ENCODE measurements around the gene ZMYND11.

Gene ZMYND11

GRCh38 chr10:271201-271600 is 135.9 kb downstream of the ZMYND11 start:
- no peak overlapping the region for H3K4me3 ChIP-seq (ENCODE audit: control insufficient read depth, low read depth, low read length)
- TF ChIP-seq, protein P1, sequence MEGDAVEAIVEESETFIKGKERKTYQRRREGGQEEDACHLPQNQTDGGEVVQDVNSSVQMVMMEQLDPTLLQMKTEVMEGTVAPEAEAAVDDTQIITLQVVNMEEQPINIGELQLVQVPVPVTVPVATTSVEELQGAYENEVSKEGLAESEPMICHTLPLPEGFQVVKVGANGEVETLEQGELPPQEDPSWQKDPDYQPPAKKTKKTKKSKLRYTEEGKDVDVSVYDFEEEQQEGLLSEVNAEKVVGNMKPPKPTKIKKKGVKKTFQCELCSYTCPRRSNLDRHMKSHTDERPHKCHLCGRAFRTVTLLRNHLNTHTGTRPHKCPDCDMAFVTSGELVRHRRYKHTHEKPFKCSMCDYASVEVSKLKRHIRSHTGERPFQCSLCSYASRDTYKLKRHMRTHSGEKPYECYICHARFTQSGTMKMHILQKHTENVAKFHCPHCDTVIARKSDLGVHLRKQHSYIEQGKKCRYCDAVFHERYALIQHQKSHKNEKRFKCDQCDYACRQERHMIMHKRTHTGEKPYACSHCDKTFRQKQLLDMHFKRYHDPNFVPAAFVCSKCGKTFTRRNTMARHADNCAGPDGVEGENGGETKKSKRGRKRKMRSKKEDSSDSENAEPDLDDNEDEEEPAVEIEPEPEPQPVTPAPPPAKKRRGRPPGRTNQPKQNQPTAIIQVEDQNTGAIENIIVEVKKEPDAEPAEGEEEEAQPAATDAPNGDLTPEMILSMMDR (IDR thresholded peaks at IDR 0.05; ENCODE audit: control insufficient read depth, insufficient read depth, low read depth, low read length, missing control alignments) = no peak
- DNase-seq (ENCODE audit: low read depth) = no peak

GRCh38 chr10:271722-272121 is 136.5 kb downstream of the ZMYND11 start:
- TF ChIP-seq, protein P1 (IDR thresholded peaks at IDR 0.05; ENCODE audit: control insufficient read depth, insufficient read depth, low read depth, low read length, missing control alignments) = no peak
- DNase-seq (ENCODE audit: low read depth) = no peak
- no peak overlapping the region for H3K4me3 ChIP-seq (ENCODE audit: control insufficient read depth, low read depth, low read length)

- H3K4me3 ChIP-seq (ENCODE audit: control insufficient read depth, low read depth, low read length) = no peak overlapping the region
- DNase-seq (ENCODE audit: low read depth) = no peak
- TF ChIP-seq, protein P1 (IDR thresholded peaks at IDR 0.05; ENCODE audit: control insufficient read depth, insufficient read depth, low read depth, low read length, missing control alignments) = no peak
Observed at GRCh38 chr10:273088-273487, 137.8 kb downstream of the ZMYND11 start.

DNA sequence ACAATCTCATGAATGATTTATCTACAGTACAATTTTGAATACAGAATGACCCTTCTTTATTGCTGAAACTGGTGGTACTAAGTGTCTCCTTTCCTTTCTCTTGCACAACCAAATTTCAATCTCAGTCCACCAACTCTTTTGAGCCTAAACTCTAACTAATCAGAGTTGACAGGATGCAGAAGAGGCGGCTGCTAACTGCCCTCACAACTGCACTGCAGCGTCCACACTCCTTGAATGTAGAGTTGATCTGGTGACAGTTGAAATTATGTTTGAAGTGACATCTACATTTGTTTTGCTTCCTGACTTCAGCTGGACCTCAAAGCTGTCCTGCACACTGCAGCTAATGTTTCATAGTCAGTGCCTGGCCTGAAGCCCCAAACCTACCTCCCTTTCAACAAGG is 139.6 kb downstream of the ZMYND11 start:
- no peak for DNase-seq (ENCODE audit: low read depth)
- H3K4me3 ChIP-seq (ENCODE audit: control insufficient read depth, low read depth, low read length) = no peak overlapping the region
- TF ChIP-seq, protein P1 (IDR thresholded peaks at IDR 0.05; ENCODE audit: control insufficient read depth, insufficient read depth, low read depth, low read length, missing control alignments) = no peak

DNA sequence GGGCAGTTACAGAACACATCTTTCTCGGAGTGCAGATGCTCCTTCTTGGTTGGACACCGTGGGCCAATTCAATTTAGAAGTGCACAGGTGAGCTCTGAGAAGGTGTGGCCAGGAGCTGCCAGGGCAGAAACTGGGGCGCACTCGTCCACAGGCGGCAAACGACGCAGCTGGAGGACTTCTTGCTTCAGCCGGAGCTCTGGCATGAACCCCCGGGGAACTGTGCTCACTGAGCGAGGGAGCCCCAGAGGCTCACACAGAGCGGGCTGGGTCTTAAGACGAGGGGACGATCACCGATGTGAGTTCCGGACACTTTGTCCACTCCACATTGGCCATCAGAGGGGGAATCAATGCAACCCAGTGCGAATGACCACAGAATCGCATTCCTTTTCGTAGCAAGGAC is 140.4 kb downstream of the ZMYND11 start:
- no peak overlapping the region for H3K4me3 ChIP-seq (ENCODE audit: control insufficient read depth, low read depth, low read length)
- no peak for DNase-seq (ENCODE audit: low read depth)
- TF ChIP-seq, protein P1 (IDR thresholded peaks at IDR 0.05; ENCODE audit: control insufficient read depth, insufficient read depth, low read depth, low read length, missing control alignments) = no peak

- TF ChIP-seq, protein P1 (IDR thresholded peaks at IDR 0.05; ENCODE audit: control insufficient read depth, insufficient read depth, low read depth, low read length, missing control alignments) = no peak
- H3K4me3 ChIP-seq (ENCODE audit: control insufficient read depth, low read depth, low read length) = no peak overlapping the region
- DNase-seq (ENCODE audit: low read depth) = no peak
Observed at GRCh38 chr10:277963-278362, 142.7 kb downstream of the ZMYND11 start.

DNA sequence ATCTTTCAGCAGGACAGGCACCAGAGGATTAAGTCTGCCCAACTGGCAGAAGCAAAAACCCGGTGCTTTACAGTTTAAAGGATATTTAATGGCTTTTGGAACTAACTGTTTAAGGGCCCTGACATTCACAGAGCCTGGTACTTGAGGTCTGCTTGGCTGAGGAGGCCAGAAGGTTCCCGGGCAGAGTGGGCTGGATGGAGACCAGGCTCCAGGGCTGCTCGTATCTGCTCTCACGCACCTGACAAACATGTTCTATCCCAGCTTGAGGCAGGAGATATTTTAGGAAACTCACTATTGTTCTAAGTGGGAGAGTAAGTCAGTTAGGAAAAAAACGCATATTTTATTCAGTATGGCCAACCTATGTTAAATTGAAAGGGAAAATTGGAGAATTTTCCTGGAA is 143.5 kb downstream of the ZMYND11 start:
- no peak for DNase-seq (ENCODE audit: low read depth)
- TF ChIP-seq, protein P1 (IDR thresholded peaks at IDR 0.05; ENCODE audit: control insufficient read depth, insufficient read depth, low read depth, low read length, missing control alignments) = no peak

More for the DNA sequence above, 143.5 kb downstream of the ZMYND11 start:
- no peak overlapping the region for H3K4me3 ChIP-seq (ENCODE audit: control insufficient read depth, low read depth, low read length)
